ENCODE results near the gene CDH4.

The CDH4 gene

GRCh38 chr20:61267241-61267640, 15.2 kb downstream of the CDH4 start:
- TF ChIP-seq REST (IDR thresholded peaks at IDR 0.05; ENCODE audit: low read depth) (no peak), EGR1 (IDR thresholded peaks at IDR 0.05) (no peak), USF1 (IDR thresholded peaks at IDR 0.05) (no peak), FOXM1 (IDR thresholded peaks at IDR 0.05; ENCODE audit: borderline replicate concordance, low read depth) (no peak), ZBTB7A (IDR thresholded peaks at IDR 0.05; ENCODE audit: low read depth) (no peak), RAD21 (IDR thresholded peaks at IDR 0.05; ENCODE audit: low read depth) (no peak), NFIC (IDR thresholded peaks at IDR 0.05) (no peak), CEBPB (IDR thresholded peaks at IDR 0.05) (no peak), YY1 (IDR thresholded peaks at IDR 0.05; ENCODE audit: low read depth) (no peak), TCF12 (IDR thresholded peaks at IDR 0.05; ENCODE audit: low read depth) (no peak), CREB1 (IDR thresholded peaks at IDR 0.05; ENCODE audit: low read depth) (no peak), MAX (IDR thresholded peaks at IDR 0.05) (no peak), EP300 (IDR thresholded peaks at IDR 0.05; ENCODE audit: borderline replicate concordance) (no peak), TAF1 (IDR thresholded peaks at IDR 0.05; ENCODE audit: low read depth) (no peak), TEAD4 (IDR thresholded peaks at IDR 0.05) (no peak)

- TF ChIP-seq TEAD4 (IDR thresholded peaks at IDR 0.05) (no peak), ZBTB7A (IDR thresholded peaks at IDR 0.05; ENCODE audit: low read depth) (no peak), EGR1 (IDR thresholded peaks at IDR 0.05) (no peak), FOXM1 (IDR thresholded peaks at IDR 0.05; ENCODE audit: borderline replicate concordance, low read depth) (no peak), MAX (IDR thresholded peaks at IDR 0.05) (no peak), USF1 (IDR thresholded peaks at IDR 0.05) (no peak), RAD21 (IDR thresholded peaks at IDR 0.05; ENCODE audit: low read depth) (no peak), NFIC (IDR thresholded peaks at IDR 0.05) (no peak), REST (IDR thresholded peaks at IDR 0.05; ENCODE audit: low read depth) (no peak), YY1 (IDR thresholded peaks at IDR 0.05; ENCODE audit: low read depth) (no peak), TCF12 (IDR thresholded peaks at IDR 0.05; ENCODE audit: low read depth) (no peak)
Observed at GRCh38 chr20:61268024-61268423, 16.0 kb downstream of the CDH4 start.

GRCh38 chr20:61271312-61272231, 19.5 kb downstream of the CDH4 start:
- TF ChIP-seq EGR1 (IDR thresholded peaks at IDR 0.05): no peak
- no peak for TF ChIP-seq CEBPB (IDR thresholded peaks at IDR 0.05)
- TF ChIP-seq TEAD4 (IDR thresholded peaks at IDR 0.05): no peak
- TF ChIP-seq NFIC (IDR thresholded peaks at IDR 0.05): no peak
- TF ChIP-seq RAD21 (IDR thresholded peaks at IDR 0.05; ENCODE audit: low read depth): no peak
- no peak for TF ChIP-seq EP300 (IDR thresholded peaks at IDR 0.05; ENCODE audit: borderline replicate concordance)
- TF ChIP-seq YY1 (IDR thresholded peaks at IDR 0.05; ENCODE audit: low read depth): no peak
- no peak for TF ChIP-seq REST (IDR thresholded peaks at IDR 0.05; ENCODE audit: low read depth)
- TF ChIP-seq TCF12 (IDR thresholded peaks at IDR 0.05; ENCODE audit: low read depth): no peak
- no peak for TF ChIP-seq ZBTB7A (IDR thresholded peaks at IDR 0.05; ENCODE audit: low read depth)
- no peak for TF ChIP-seq TAF1 (IDR thresholded peaks at IDR 0.05; ENCODE audit: low read depth)
- no peak for TF ChIP-seq USF1 (IDR thresholded peaks at IDR 0.05)
- no peak for TF ChIP-seq MAX (IDR thresholded peaks at IDR 0.05)

Data from Ishikawa (cell line).